SK-N-SH treated with all-trans-retinoic acid at 6 μM for 48 hours (cell line): Measurements from ENCODE around the gene AK1.

ENCODE experiments used
- PATZ1 ChIP-seq: fragments of 250-450 bp; sonication (Bioruptor Pico); IDR thresholded peaks from 2 replicates; pipeline ENCODE4 v1.8.0; 2020; ENCODE audit warnings: mild to moderate bottlenecking, moderate library complexity, borderline replicate concordance
- ZFP30 ChIP-seq: fragments of 450-650 bp; formaldehyde crosslinking; IDR thresholded peaks from 2 replicates; pipeline ENCODE4 v1.5.0; 2022; ENCODE audit warnings: mild to moderate bottlenecking, moderate library complexity

- TF ChIP-seq ZFP30 (CRISPR knock-in tag) (no peak), PATZ1 (CRISPR knock-in tag) (no peak)
These were observed 30.6 kb upstream of the AK1 start for GRCh38 chr9:127907867-127908659.
